T-helper 2 cell (primary cell): ENCODE measurements around the gene TMEM42.
"Not testable (repeated sequence)": the region's sequence is repeated elsewhere in the genome, so short reads cannot be mapped to it uniquely, and the experiment has no call there.

ENCODE experiments used
- DNase-seq, 5 experiments: peaks; one replicate each; pipeline versions ENCODE4 v3.0.0 to v3.0.0-alpha.2; 2012 to 2022
- total RNA-seq, 2 donors: gene quantifications; one replicate each; lab custom pipeline; 2026; lab: John Stamatoyannopoulos, UW

Gene TMEM42
- 1.9 to 12.9 reads per million in 2 donors for total RNA-seq

DNA sequence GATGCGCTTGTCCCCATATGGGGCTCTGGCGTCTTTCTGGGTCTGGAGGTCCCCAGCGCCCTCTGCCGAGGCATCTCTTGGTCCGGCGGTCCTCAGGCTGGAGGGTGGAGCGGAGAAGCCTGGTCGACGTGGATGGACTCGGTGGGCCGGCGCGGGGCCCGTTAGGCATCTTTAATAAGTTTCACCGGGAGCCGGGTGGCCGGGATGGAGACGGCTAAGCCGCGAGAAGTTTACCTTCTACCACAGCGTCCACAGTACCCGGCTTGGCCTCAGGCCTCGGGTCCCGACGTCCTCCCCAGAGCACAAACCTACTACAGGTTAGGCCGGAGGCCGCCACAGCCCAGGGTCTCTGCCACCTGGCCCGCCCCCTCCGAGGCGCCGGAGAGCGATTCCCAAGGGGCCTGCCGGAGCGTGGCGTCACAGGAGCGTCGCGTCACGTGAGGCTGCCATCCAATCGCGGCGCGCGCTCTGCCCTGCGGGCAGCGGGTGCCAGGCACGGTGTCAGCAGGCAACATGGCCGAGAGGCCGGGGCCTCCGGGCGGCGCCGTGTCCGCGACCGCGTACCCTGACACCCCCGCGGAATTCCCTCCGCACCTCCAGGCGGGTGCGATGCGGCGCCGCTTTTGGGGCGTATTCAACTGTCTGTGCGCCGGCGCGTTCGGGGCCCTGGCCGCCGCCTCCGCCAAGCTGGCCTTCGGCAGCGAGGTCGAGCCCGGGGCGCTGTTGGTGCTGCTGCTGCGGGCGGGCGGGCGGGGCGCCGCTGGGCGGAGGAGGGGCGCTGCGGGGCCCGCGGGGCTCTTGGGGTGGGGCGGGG lies at the start of gene TMEM42:
Gene TMEM42, plus strand, starts transcription at position 501 of the 814 bp plus-strand sequence. Its CDS starts 13 bp downstream, at position 514.
- peak; percentile 78 to 94 (median 85) for DNase-seq

GRCh38 chr3:44814751-44815150 lies 47.0 kb upstream of the TMEM42 start:
- no peak for DNase-seq

- DNase-seq: not testable (repeated sequence)
Measured at GRCh38 chr3:44816334-44816733, 45.4 kb upstream of the TMEM42 start.

DNA sequence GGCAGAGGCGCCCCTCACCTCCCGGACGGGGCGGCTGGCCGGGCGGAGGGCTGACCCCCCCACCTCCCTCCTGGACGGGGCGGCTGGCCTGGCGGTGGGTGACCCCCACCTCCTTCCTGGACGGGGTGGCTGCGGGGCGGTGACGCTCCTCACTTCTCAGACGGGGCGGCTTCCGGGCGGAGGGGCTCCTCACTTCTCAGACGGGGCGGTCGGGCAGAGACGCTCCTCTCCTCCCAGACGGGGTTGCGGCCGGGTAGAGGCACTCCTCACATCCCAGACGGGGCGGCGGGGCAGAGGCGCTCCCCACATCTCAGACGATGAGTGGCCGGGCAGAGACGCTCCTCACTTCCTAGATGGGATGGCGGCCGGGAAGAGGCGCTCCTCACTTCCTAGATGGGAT lies 40.5 kb upstream of the TMEM42 start:
- DNase-seq: not testable (repeated sequence)

DNA sequence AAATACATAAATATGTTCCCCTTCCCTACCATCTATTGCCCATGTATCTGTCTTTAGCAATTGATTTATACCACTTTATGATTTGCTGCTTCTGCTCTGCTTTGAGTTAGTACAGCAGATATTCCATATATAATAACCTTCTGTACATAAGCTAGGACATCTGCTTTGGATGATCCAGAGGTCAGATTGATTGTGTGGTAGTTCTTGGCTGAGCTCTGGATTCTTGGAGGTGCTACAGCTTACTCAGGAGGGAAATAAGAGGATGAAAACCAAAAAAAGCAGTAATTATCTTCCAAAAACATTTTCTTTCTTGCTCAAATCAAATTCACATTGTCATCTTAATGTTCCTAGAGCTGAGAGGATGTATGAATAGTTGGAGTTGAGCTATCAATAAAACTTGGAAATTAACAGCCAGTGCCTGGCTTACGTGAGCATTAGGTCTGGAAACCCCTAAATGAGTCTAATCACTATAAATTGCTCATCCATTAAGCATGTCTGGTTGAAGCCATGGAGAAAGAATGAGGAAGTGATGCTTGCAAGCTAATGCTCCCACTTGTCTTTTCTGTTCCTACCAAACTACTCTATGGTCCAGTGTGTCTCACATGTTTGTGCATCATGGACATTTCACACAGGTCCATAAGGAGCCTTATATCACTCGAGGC lies 36.3 kb upstream of the TMEM42 start:
- DNase-seq: no peak

- no peak for DNase-seq
Measured at GRCh38 chr3:44827196-44827595, 34.5 kb upstream of the TMEM42 start.

- no peak for DNase-seq
Measured at GRCh38 chr3:44831232-44831631, 30.5 kb upstream of the TMEM42 start.

- no peak for DNase-seq
Measured at GRCh38 chr3:44832032-44832431, 29.7 kb upstream of the TMEM42 start.

- DNase-seq: no peak
Measured at GRCh38 chr3:44832965-44833364, 28.7 kb upstream of the TMEM42 start.

- no peak for DNase-seq
Measured at GRCh38 chr3:44833394-44833793, 28.3 kb upstream of the TMEM42 start.

DNA sequence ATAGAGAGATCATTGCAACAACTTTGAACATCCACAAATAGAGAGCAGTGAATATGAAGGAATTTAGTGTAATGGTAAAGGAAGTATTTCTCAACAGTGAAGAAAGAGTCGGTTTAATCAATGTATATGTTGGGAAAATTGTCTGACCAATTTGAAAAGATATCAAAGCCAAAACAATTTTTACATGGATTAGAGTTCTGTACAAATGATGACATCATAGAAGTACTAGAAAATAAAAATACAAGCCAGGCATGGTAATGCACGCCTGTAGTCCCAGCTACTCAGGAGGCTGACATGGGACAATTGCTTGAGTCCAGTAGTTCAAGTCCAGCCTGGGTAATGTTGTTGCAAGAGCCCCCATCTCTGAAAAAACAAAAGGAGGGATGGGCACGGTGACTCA lies 26.0 kb upstream of the TMEM42 start:
- DNase-seq: no peak

DNA sequence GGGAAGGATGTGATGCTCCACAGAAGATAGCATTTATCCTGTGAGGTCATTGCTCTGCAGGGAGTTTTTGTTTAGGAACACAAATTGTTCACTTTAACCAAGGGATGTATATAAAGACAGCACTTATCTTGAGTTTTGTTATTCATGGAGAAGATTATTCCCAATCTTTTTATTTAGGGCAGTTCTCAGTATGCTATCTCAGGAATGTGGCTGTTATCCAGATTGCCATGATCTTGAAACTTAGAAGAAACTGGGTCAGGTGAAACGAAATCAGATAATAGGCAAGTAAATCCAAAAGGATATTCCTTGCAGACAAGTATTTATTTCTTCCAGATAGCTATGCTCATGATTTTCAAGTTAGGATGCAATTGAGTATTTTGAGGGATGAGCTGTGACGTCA lies 19.3 kb upstream of the TMEM42 start:
- DNase-seq: no peak

DNA sequence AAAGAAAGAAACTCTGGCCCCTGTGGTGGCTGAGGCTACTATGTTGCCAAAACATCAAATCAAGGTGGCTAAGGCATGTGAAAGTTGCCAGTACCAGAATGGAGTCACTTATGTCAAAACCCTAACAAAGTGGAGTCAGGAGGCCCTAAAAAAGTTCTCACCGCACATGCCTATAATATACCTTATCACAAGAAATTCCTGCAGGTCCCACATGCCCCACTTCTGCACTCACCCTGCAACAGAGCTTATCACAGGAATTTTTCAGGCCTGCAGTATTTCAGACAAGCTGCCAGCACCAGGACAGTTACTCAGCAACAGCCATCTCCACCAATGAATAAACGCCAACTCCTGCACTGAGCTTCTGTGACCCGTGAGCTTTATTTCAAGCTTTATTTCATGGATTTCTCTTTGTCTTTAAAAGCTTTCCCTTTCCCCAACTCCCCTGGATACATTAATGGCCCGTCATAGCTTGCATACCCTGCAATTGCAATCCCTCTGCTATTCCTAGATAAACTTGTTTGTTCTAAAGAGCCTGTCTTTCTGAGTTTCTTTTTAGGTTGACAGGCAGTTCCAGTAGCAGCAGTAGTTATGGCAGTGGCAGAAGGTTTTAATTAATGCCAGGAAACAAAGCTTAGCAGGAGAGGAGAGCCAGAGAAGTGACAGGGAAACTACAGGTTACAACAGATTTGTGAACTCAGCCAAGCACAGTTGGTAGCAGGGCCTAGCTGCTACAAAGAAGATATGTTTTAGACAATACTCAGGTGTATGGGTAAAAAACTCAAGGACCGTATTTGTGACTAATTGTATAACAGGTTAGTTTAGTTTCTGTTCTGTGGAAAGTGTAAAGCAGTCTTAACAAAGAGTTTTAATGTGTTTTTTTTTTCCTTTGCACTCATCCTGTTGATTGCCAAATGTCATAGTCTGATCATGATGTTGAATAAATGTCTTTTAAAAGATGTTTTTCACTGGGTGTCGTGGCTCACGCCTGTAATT lies 15.9 kb upstream of the TMEM42 start:
- no peak for DNase-seq

- no peak for DNase-seq
Measured at GRCh38 chr3:44848634-44849033, 13.1 kb upstream of the TMEM42 start.

DNA sequence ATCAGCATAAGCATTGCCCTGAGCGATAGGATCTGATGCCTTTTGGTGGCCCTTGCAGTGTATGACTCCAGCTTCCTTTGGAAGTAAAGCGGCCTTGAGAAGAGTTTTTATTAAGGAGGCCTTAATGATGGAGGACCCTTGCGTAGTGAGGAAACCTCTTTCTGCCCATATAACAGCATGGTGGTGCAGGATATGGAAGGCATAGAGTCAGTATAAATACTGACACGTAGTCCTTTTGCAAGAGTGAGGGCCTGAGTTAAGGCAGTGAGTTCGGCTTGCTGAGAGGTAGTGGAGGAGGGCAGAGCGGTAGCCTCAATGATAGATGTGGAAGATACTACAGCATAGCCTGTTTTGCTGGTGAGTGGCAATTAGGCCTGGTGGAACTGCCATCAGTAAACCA lies 5.0 kb upstream of the TMEM42 start:
- DNase-seq: not testable (repeated sequence)

GRCh38 chr3:44860117-44860516 lies 1.6 kb upstream of the TMEM42 start:
- no peak for DNase-seq

GRCh38 chr3:44862226-44862637 lies 520 bp downstream of the TMEM42 start:
- DNase-seq: peak in 1 of 5 experiments; percentile 52

- peak in 2 of 5 experiments; percentile 40 to 47 for DNase-seq
Measured at GRCh38 chr3:44865272-44866035, 3.7 kb downstream of the TMEM42 start.

- no peak for DNase-seq
Measured at GRCh38 chr3:44867421-44868111, 5.9 kb downstream of the TMEM42 start.

GRCh38 chr3:44870375-44871061 lies 8.8 kb downstream of the TMEM42 start:
- no peak for DNase-seq

GRCh38 chr3:44874308-44874707 lies 12.6 kb downstream of the TMEM42 start, which contains the start of gene TGM4:
TSS of gene TGM4 (plus strand) at chr3:44874608. CDS start at chr3:44874679, 71 bp downstream.
- DNase-seq: no peak
